H1 (cell line): ENCODE results near the gene PITX3. TPM values are rescaled to one million over a fixed set of nuclear protein-coding genes. Genes with fewer than 3 reads are reported as not detected.
A peak's percentile ranks its signal among the peaks of the same experiment; 100 is the strongest.

Experiments used
- CTCF ChIA-PET: fragments of 300-600 bp; sonication (Branson Sonifier 250); formaldehyde crosslinking; loops from one replicate; lab custom pipeline; 2021; ENCODE audit not compliant: partially characterized antibody; lab: Charles Lee
- POLR2A ChIA-PET: fragments of 300-600 bp; sonication (Branson Sonifier 250); formaldehyde crosslinking; loops from one replicate; lab custom pipeline; 2021; ENCODE audit warnings: inconsistent platforms; ENCODE audit not compliant: partially characterized antibody; lab: Charles Lee
- DNase-seq, 2 experiments: peaks; one replicate each; pipeline versions ENCODE4 v3.0.0 to v3.0.0-alpha.2; 2010 to 2022; ENCODE audit warnings: low spot score in 2 of 2, low read depth in 1 of 2, mixed read lengths in 1 of 2
- FAIRE-seq: peaks from 2 replicates; lab custom pipeline; 2011; peaks lifted over from hg19 to GRCh38; lab: Jason Lieb, UNC
- H2AFZ ChIP-seq: 2 replicates; pipeline ENCODE4 v1.8.1; 2012; ENCODE audit warnings: low read length, inconsistent platforms
- H2AK5ac ChIP-seq: 2 replicates; pipeline ENCODE4 v1.6.1; 2013; ENCODE audit warnings: low read depth, low read length
- H2BK120ac ChIP-seq: replicated peaks from 2 replicates; pipeline ENCODE3; 2013; ENCODE audit warnings: low read depth, low read length, inconsistent platforms
- H2BK12ac ChIP-seq: 2 replicates; pipeline ENCODE4 v1.6.1; 2013; ENCODE audit warnings: low read depth, low read length
- H2BK15ac ChIP-seq: 2 replicates; pipeline ENCODE4 v1.6.1; 2013; ENCODE audit warnings: low read length
- H2BK20ac ChIP-seq: 2 replicates; pipeline ENCODE4 v1.6.1; 2013; ENCODE audit warnings: low read length
- H2BK5ac ChIP-seq: 2 replicates; pipeline ENCODE4 v1.6.1; 2013; ENCODE audit warnings: low read depth, low read length
- H3K14ac ChIP-seq: 2 replicates; pipeline ENCODE4 v1.6.1; 2013; ENCODE audit warnings: inconsistent platforms; ENCODE audit not compliant: insufficient read length
- H3K18ac ChIP-seq: 2 replicates; pipeline ENCODE4 v1.6.1; 2013; ENCODE audit warnings: low read length; ENCODE audit errors: extremely low read depth
- H3K23ac ChIP-seq: 2 replicates; pipeline ENCODE4 v1.6.1; 2013; ENCODE audit warnings: inconsistent platforms; ENCODE audit not compliant: insufficient read length
- H3K23me2 ChIP-seq: 2 replicates; pipeline ENCODE4 v1.6.1; 2013; ENCODE audit warnings: low read depth, low read length
- H3K27ac ChIP-seq: 2 replicates; pipeline ENCODE4 v1.6.1; 2011; ENCODE audit warnings: low read depth, low read length, inconsistent platforms
- H3K27me3 ChIP-seq, 4 experiments: replicated peaks in 1 of 4; 1 replicate in 1 of 4; 2 replicates in 3 of 4; pipeline versions ENCODE4 v1.6.1 to v1.8.1; 2011 to 2013; ENCODE audit warnings: low read length in 3 of 4, mild to moderate bottlenecking in 3 of 4, inconsistent platforms in 2 of 4, mixed read lengths in 2 of 4, moderate library complexity in 1 of 4; ENCODE audit not compliant: control insufficient read depth in 3 of 4, insufficient read depth in 3 of 4; ENCODE audit errors: extremely low read depth in 1 of 4
- H3K36me3 ChIP-seq, 4 experiments: 2 replicates each; pipeline versions ENCODE4 v1.6.1 to v1.8.1; 2011 to 2013; ENCODE audit warnings: mild to moderate bottlenecking in 4 of 4, low read length in 3 of 4, moderate library complexity in 2 of 4, control low read depth in 1 of 4, inconsistent platforms in 1 of 4; ENCODE audit not compliant: insufficient read depth in 4 of 4, control insufficient read depth in 2 of 4
- H3K4ac ChIP-seq: replicated peaks from 2 replicates; pipeline ENCODE3; 2013; ENCODE audit warnings: low read length, low read depth, mixed read lengths, inconsistent platforms; ENCODE audit not compliant: insufficient read length
- H3K4me1 ChIP-seq, 4 experiments: replicated peaks in 1 of 4; 1 replicate in 1 of 4; 2 replicates in 3 of 4; pipeline versions ENCODE4 v1.6.1 to v1.8.1; 2011 to 2013; ENCODE audit warnings: low read length in 3 of 4, inconsistent platforms in 2 of 4, mixed read lengths in 1 of 4; ENCODE audit not compliant: insufficient read depth in 4 of 4, control insufficient read depth in 3 of 4
- H3K4me2 ChIP-seq, 2 experiments: 2 replicates each; pipeline versions ENCODE4 v1.6.1 to v1.8.1; 2011 to 2013; ENCODE audit warnings: low read depth in 2 of 2, low read length in 2 of 2, control low read depth in 1 of 2, inconsistent platforms in 1 of 2, mild to moderate bottlenecking in 1 of 2; ENCODE audit not compliant: insufficient read depth in 1 of 2
- H3K4me3 ChIP-seq, 4 experiments: fragments of 200-600, 300-600 bp in 1 of 4; sonication (generic), shearing (Covaris generic), sonication (Bioruptor Twin) in 1 of 4; 2 replicates each; pipeline versions ENCODE4 v1.5.1 to v1.8.1; 2011 to 2016; ENCODE audit warnings: low read length in 4 of 4, low read depth in 3 of 4, control low read depth in 2 of 4, inconsistent platforms in 2 of 4, mild to moderate bottlenecking in 2 of 4, mixed read lengths in 1 of 4, moderate library complexity in 1 of 4; ENCODE audit not compliant: insufficient read depth in 2 of 4; ENCODE audit errors: extremely low read depth in 1 of 4
- H3K56ac ChIP-seq: replicated peaks from 2 replicates; pipeline ENCODE3; 2013; ENCODE audit warnings: low read depth, mild to moderate bottlenecking, mixed read lengths, low read length, inconsistent platforms; ENCODE audit not compliant: insufficient read length
- H3K79me1 ChIP-seq: 2 replicates; pipeline ENCODE4 v1.6.1; 2013; ENCODE audit warnings: low read depth, low read length, control low read depth
- H3K79me2 ChIP-seq, 2 experiments: 2 replicates each; pipeline versions ENCODE4 v1.6.1 to v1.8.1; 2012 to 2013; ENCODE audit warnings: low read length in 2 of 2, mild to moderate bottlenecking in 2 of 2, inconsistent platforms in 1 of 2; ENCODE audit not compliant: insufficient read depth in 2 of 2, control insufficient read depth in 1 of 2
- H3K9ac ChIP-seq, 4 experiments: replicated peaks in 1 of 4; 1 replicate in 1 of 4; 2 replicates in 3 of 4; pipeline versions ENCODE4 v1.6.1 to v1.8.1; 2011 to 2013; ENCODE audit warnings: low read depth in 3 of 4, low read length in 3 of 4, control low read depth in 2 of 4, mild to moderate bottlenecking in 2 of 4, moderate library complexity in 2 of 4, inconsistent platforms in 1 of 4; ENCODE audit errors: extremely low read depth in 1 of 4
- H3K9me3 ChIP-seq, 2 experiments: 2 replicates each; pipeline versions ENCODE4 v1.6.1 to v1.8.1; 2012 to 2013; ENCODE audit warnings: mild to moderate bottlenecking in 2 of 2, moderate library complexity in 2 of 2, control low read depth in 1 of 2, inconsistent platforms in 1 of 2, low read depth in 1 of 2, low read length in 1 of 2, mixed read lengths in 1 of 2; ENCODE audit not compliant: insufficient read depth in 2 of 2
- H4K20me1 ChIP-seq, 2 experiments: replicated peaks in 1 of 2; 2 replicates each; pipeline versions ENCODE3 to v1.8.1; 2011 to 2013; ENCODE audit warnings: inconsistent platforms in 2 of 2, low read length in 2 of 2, mild to moderate bottlenecking in 1 of 2; ENCODE audit not compliant: insufficient read depth in 2 of 2, control insufficient read depth in 1 of 2
- H4K5ac ChIP-seq: 2 replicates; pipeline ENCODE4 v1.6.1; 2013; ENCODE audit warnings: low read length, low read depth, mixed read lengths, inconsistent platforms; ENCODE audit not compliant: insufficient read length
- H4K8ac ChIP-seq: 2 replicates; pipeline ENCODE4 v1.8.0; 2013; ENCODE audit warnings: mild to moderate bottlenecking, moderate library complexity, low read length, inconsistent platforms; ENCODE audit not compliant: insufficient read depth; ENCODE audit errors: extremely low read depth
- H4K91ac ChIP-seq: replicated peaks from 2 replicates; pipeline ENCODE3; 2013; ENCODE audit warnings: low read length, mixed read lengths, inconsistent platforms; ENCODE audit not compliant: insufficient read length
- RNF2 ChIP-seq: fragments of 200-900, 300-1000 bp; sonication (generic); IDR thresholded peaks from 2 replicates; pipeline ENCODE4 v1.7.1; 2016; ENCODE audit warnings: borderline replicate concordance, low read depth, mild to moderate bottlenecking, antibody characterized with exemption, low read length; ENCODE audit not compliant: poor library complexity, severe bottlenecking; ENCODE audit errors: missing control alignments
- WGBS, 2 experiments: shearing (Covaris generic) in 1 of 2; methylation state at CpG; one replicate each; pipeline versions ENCODE4 v1.1.6 to v1.1.7; 2013 to 2015; ENCODE audit warnings: low lambda C conversion rate in 2 of 2, mixed read lengths in 2 of 2, inconsistent platforms in 1 of 2, low coverage in 1 of 2, missing lambda C conversion rate in 1 of 2; ENCODE audit not compliant: insufficient replicate concordance in 2 of 2, insufficient coverage in 1 of 2, insufficient read length in 1 of 2; ENCODE audit errors: extremely low coverage in 1 of 2, missing lambda C conversion rate in 1 of 2; 5-methylcytosine and 5-hydroxymethylcytosine counted together
- polyA plus RNA-seq, 7 experiments: library from polyadenylated mRNA; depleted of rRNA in 3 of 7; stranded (reverse) in 5 of 7; unstranded in 2 of 7; fragments of >200 nt in 5 of 7; fragments of 200-250 nt in 2 of 7; gene quantifications; 1 replicate in 5 of 7; 2 replicates in 1 of 7; 4 replicates in 1 of 7; pipeline versions ENCODE4 v1.2.1 to v1.2.3, GENCODE V29; 2011 to 2013; ENCODE audit warnings: missing spikeins in 2 of 7, mixed read lengths in 2 of 7
- total RNA-seq: library from RNA; stranded (reverse); fragmentation: NEBNext Ultra II Directional; extraction: Animal tissue kit (Norgen Biotek cat#: 25700); gene quantifications from 2 replicates; pipeline ENCODE4 v1.2.1, GENCODE V29; 2021

Gene PITX3
- total and polyA plus RNA-seq, 2 of the 8 experiments (the other 6 are each of a cell fraction or from before 2014, with no cell fraction given): 0.18 to 0.41 TPM

- H4K5ac ChIP-seq: peak within 1 kb of the TSS; percentile 60
- H3K4me3 ChIP-seq: peak within 1 kb of the TSS; percentile 86 to 98 (median 92)
- CTCF ChIA-PET: interaction anchor here (0.6 to 3.3 kb wide), 8 partner anchors 10 to 1222 kb away, joined by 3 to 19 read pairs (median 4); no protein-coding TSS in a partner anchor
- no peak within 1 kb of the TSS for H4K8ac ChIP-seq
- H3K27me3 ChIP-seq: peaks cover 20 to 32% (median 25%) of the 10 kb centered on the region in 4 experiments
- peak within 1 kb of the TSS; percentile 75 to 83 for H3K4me2 ChIP-seq
- H3K79me2 ChIP-seq: peaks cover 0 to 37% of the 10 kb centered on the region in 2 experiments; a peak in 2 of 4 replicates
- DNase-seq: peak; percentile 88 to 90
- peaks cover 9% of the 10 kb centered on the region for H3K79me1 ChIP-seq
- no peak within 1 kb of the TSS for H3K4ac ChIP-seq
- no peak within 1 kb of the TSS; the same call in 1 of the 2 replicates for H2BK12ac ChIP-seq
- H2BK20ac ChIP-seq: no peak within 1 kb of the TSS
- H3K23me2 ChIP-seq: peaks cover 12% of the 10 kb centered on the region
- no peaks in the 10 kb centered on the region; a peak in 1 of 8 replicates for H3K36me3 ChIP-seq
- peak; percentile 97 for FAIRE-seq
- no peak within 1 kb of the TSS for H2BK15ac ChIP-seq
- H4K91ac ChIP-seq: no peak within 1 kb of the TSS
- H2BK5ac ChIP-seq: peak within 1 kb of the TSS; percentile 74
- no peak within 1 kb of the TSS for H2AK5ac ChIP-seq
- H3K18ac ChIP-seq: 0 out of 2 replicates have a peak within 1 kb of the TSS, but pooled peaks have one; percentile 73
- POLR2A ChIA-PET: interaction anchor here (1.1 to 2.0 kb wide), 3 partner anchors 14 to 216 kb away, joined by 4 to 12 read pairs (median 4); partner anchors contain the start of gene NOLC1
- peak within 1 kb of the TSS; percentile 97 for H2AFZ ChIP-seq
- peaks cover 5 to 9% of the 10 kb centered on the region in 2 experiments for H4K20me1 ChIP-seq
- no peaks in the 10 kb centered on the region for H3K9me3 ChIP-seq
- H3K23ac ChIP-seq: no peak within 1 kb of the TSS
- peak within 1 kb of the TSS; percentile 45 to 94 (median 76) for H3K9ac ChIP-seq
- H3K56ac ChIP-seq: no peak within 1 kb of the TSS
- H3K14ac ChIP-seq: no peak within 1 kb of the TSS
- peak within 1 kb of the TSS; percentile 43; the same call in 1 of the 2 replicates for H3K27ac ChIP-seq
- H3K4me1 ChIP-seq: peaks cover 4 to 16% (median 7%) of the 10 kb centered on the region in 4 experiments
- 1% methylated on average over 47 of the region's 47 CpGs; no CpG with 5 or more reads in 1 of the 2 experiments for WGBS, 2 experiments
- H2BK120ac ChIP-seq: no peak within 1 kb of the TSS
- TF ChIP-seq RNF2: no peak
Measured at GRCh38 chr10:102245082-102245931, 4.0 kb upstream of the PITX3 start, which contains the start of gene GBF1. Gene GBF1 (plus strand): TSS chr10:102245532. CDS start chr10:102258939, 13,407 bp downstream.
